Posterior vena cava (tissue), 2 donors: ENCODE data around the gene COX6B1. TPM values are rescaled to one million over a fixed set of nuclear protein-coding genes. Genes with fewer than 3 reads are reported as not detected.
"Not testable (repeated sequence)": the region's sequence is repeated elsewhere in the genome, so short reads cannot be mapped to it uniquely, and the experiment has no call there.

Experiments
- DNase-seq: peaks from one replicate; pipeline ENCODE4 v3.0.0-alpha.2; 2020; ENCODE audit warnings: low spot score
- intact Hi-C, 2 donors: fragments of 100-400 bp; cut with DNase I; formaldehyde crosslinking; loops; one replicate each; pipeline versions ENCODE4 v1.14.1 to v1.14.2; 2022 to 2023
- total RNA-seq, 2 donors: library from RNA; stranded (reverse); fragmentation: NEBNext Ultra II Directional; extraction: Animal tissue kit (Norgen Biotek cat#: 25700); gene quantifications; one replicate each; pipeline ENCODE4 v1.2.1, GENCODE V29; 2021
- donor health status: DM: yes; HTN: yes; CAD: no.
- donor health status: DM: yes; HTN: yes; CAD: no.

Gene COX6B1
- total RNA-seq, 2 donors from 2014 or later: 228 to 290 TPM

GRCh38 chr19:35656700-35657099 is 8.6 kb downstream of the COX6B1 start:
- no peak for DNase-seq
- intact Hi-C loops: no loop called here

- no peak for DNase-seq
- intact Hi-C loops: no loop called here
Measured at GRCh38 chr19:35657904-35658700, 10.0 kb downstream of the COX6B1 start.

GRCh38 chr19:35661995-35662340 is 13.8 kb downstream of the COX6B1 start:
- DNase-seq: no peak
- intact Hi-C loops: no loop called here

GRCh38 chr19:35663981-35664380 is 15.9 kb downstream of the COX6B1 start:
- no peak for DNase-seq
- intact Hi-C loops: no loop called here

GRCh38 chr19:35665157-35665556 is 17.0 kb downstream of the COX6B1 start:
- intact Hi-C loops: no loop called here
- no peak for DNase-seq

- DNase-seq: no peak
- intact Hi-C loops: no loop called here
Measured at GRCh38 chr19:35665604-35666003, 17.5 kb downstream of the COX6B1 start.

DNA sequence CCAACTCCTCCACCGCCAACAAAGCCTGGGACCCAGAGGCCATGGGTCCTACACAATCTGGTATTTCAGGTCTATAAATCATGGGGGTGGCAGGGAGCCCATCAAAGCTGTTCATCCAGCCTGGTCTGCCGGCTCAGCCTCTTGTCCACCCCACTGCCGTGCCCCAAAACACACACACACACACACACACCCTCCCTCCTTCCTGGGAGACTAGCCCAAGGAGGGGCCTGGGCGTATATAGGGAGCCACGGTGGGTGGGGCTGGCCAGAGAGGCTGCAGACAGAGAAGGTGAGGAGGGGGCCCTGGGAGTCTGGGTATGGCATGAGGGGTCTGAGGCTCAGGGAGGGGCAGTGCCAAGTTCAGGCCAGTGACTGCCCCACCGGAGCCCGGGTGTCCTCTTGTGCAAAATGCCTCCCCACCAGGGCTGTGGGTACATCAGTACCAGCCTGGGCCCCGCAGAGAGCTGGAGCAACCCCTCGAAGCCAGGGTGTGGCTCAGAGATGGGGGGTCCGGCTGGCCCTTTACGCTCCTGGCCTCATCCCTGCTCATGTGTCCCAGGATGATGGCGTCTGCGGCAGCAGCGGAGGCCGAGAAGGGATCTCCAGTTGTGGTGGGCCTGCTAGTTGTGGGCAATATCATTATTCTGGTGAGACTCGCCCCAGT is 18.3 kb downstream of the COX6B1 start, which contains the start of gene UPK1A:
UPK1A (plus strand) TSS at position 267 of the 663 bp plus-strand sequence; CDS start at position 563, 296 bp downstream.
- no peak for DNase-seq
- intact Hi-C loops: no loop called here

DNA sequence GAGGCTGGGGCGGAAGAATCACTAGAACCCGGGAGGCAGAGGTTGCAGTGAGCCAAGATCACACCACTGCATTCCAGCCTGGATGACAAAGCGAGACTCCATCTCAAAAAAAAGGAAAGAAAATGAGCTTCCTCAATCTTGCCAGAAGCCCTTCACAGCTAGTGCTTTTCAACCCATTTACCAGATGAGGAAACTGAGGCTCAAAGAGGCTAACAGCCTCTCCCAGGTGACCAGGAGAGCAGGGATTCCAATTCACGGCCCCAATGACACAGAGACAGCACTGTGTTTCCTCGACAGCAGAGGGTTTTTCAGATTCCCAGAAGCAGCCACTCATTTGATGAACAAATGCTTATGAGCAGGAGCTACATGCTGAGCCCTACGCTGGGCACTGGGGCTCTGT is 21.4 kb downstream of the COX6B1 start:
- intact Hi-C loops: no loop called here
- no peak for DNase-seq

GRCh38 chr19:35669974-35670373 is 21.9 kb downstream of the COX6B1 start:
- no peak for DNase-seq
- intact Hi-C loops: no loop called here

DNA sequence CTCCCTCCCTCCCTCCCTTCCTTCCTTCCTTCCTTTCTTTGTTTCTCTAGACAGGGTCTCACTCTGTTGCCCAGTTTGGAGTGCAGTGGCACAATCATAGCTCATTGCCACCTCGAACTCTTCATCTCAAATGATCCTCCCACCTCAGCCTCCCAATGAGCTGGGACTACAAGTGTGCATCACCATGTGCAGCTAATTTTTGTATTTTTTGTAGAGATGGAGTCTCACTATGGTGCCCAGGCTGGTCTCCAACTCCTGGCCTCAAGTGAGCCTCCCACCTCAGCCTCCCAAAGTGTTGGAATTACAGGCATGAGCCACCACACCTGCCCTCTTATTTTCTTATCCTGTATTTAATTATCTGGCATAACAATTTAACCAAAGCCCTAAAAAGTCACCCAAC is 22.6 kb downstream of the COX6B1 start:
- intact Hi-C loops: no loop called here

DNA sequence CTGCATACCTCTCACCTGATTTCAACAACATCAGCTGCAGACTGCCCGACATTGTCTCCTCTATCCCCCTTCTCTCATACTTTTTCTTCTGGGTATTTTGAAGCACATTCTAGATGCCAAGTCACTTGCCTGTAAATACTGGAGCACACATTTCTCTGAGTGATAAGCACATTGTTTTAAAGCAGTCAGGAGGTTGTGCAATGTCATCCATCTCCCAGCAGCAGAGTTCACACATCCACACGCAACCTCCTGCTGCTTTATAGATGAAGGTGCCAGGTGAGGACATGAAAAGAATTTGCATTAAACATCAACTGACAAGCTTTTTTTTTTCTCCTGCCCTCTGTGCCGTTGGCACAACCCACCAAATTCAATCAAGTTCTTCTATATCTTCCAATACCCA is 23.7 kb downstream of the COX6B1 start:
- no peak for DNase-seq
- intact Hi-C loops: no loop called here

More for the DNA sequence above, 22.6 kb downstream of the COX6B1 start:
- no peak for DNase-seq

GRCh38 chr19:35673121-35673804 is 25.1 kb downstream of the COX6B1 start:
- intact Hi-C loops: no loop called here
- DNase-seq: no peak

GRCh38 chr19:35675589-35676140 is 27.5 kb downstream of the COX6B1 start:
- no peak for DNase-seq
- intact Hi-C loops: loop anchor here in 1 of 2 donors (5.0 kb wide), 1 partner anchor 118 kb away; no protein-coding TSS in a partner anchor

GRCh38 chr19:35689836-35690235 is 41.7 kb downstream of the COX6B1 start:
- no peak for DNase-seq
- intact Hi-C loops: no loop called here

GRCh38 chr19:35691106-35691505 is 43.0 kb downstream of the COX6B1 start:
- DNase-seq, intact Hi-C loops: not testable (repeated sequence)

DNA sequence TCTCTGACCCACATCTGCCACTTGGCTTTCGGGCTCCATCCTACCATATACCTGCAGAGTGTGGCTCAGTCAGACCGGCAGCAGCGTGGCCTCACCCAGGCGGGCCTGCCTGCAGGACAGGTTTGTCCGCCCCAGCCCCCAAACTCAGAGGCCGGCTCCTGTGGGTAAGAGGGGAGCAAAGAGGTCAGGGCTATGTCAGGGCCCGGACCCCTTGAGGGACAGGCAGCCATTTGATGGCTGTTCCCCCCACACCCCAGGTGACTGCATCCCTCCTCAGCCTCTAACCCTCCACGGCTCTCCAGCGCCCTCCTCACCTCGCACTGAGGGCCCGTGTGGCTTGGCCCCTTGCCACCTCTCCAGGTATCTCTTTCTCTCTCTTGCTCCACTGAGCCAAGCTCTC is 43.9 kb downstream of the COX6B1 start:
- no peak for DNase-seq
- intact Hi-C loops: no loop called here

DNA sequence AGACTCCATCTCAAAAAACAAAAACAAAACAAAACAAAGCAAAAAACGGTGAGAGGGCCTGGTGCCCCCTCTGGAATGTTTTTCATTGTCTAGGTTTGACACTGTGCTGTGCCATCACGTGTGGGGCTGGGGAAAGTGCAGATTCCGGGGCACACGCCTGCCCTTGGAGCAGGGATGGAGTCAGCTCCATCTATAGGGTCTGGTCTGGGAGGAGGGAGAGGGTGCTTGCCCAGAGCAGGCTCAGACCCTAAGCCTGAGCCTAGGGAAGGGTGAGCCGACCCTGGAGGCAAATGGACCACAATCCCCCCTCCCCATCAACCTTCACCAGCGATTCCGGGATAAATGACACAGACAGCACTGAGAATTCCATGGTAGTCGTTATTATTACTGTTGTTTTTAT is 45.3 kb downstream of the COX6B1 start:
- intact Hi-C loops: no loop called here
- no peak for DNase-seq

GRCh38 chr19:35693835-35694599 is 45.9 kb downstream of the COX6B1 start:
- peak; percentile 93 for DNase-seq
- intact Hi-C loops: no loop called here

DNA sequence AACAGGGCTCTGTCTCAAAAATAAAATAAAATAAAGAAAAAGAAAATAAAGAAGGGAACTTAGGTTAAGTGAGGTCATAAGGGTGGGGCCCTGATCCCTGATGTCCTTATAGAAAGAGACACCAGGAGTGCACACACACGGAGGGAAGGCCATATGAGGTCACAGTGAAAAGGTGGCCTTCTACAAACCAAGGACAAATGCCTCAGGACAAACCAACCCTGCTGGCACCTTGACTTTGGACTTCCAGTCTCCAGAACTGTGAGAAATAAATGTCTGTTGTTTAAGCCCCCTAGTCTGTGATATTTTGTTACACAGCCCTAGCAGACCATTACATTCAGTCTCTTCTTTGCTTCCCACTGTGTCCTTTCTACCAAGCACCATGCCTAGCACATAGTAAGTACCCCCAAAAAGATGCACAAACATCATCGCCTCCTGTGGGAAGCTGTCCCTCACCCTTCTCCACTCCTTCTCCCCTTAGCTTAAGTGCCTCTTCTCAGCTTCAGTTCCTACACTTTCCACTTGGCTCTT is 47.8 kb downstream of the COX6B1 start:
- intact Hi-C loops: no loop called here
- no peak for DNase-seq
